ENCODE data around the gene SUN3. TPM values are rescaled to one million over a fixed set of nuclear protein-coding genes. Genes with fewer than 3 reads are reported as not detected.

SUN3 gene
- total and polyA plus RNA-seq, 2 of the 13 experiments (the other 11 are each of a cell fraction or from before 2014, with no cell fraction given): not detected

- FAIRE-seq (no peak), ATAC-seq (no peak), DNase-seq (ENCODE audit: low spot score) (no peak)
- Histone ChIP-seq H3K79me2 (ENCODE audit: insufficient read depth, low read length) (no peaks in the 10 kb centered on the region), H3K27me3 (ENCODE audit: control insufficient read depth in 1 of 2, insufficient read depth in 2 of 2, low read length in 2 of 2) (peaks cover 0 to 9% of the 10 kb centered on the region in 2 experiments; a peak in 2 of 5 replicates), H3K4me1 (ENCODE audit: insufficient read depth, low read length) (peaks cover 7% of the 10 kb centered on the region), H2AFZ (ENCODE audit: low read length) (no peak overlapping the region), H3K4me3 (replicated peaks in 1 of 3; ENCODE audit: insufficient read depth in 1 of 3, low read depth in 2 of 3, low read length in 3 of 3) (no peak overlapping the region), H3K9ac (ENCODE audit: insufficient read depth, low read depth, low read length) (no peak overlapping the region), H4K20me1 (ENCODE audit: insufficient read depth, low read length) (no peaks in the 10 kb centered on the region), H3K9me3 (ENCODE audit: low read length) (no peaks in the 10 kb centered on the region), H3K27ac (ENCODE audit: extremely low read length, insufficient read depth, low read length) (no peak overlapping the region), H3K4me2 (ENCODE audit: low read depth, low read length) (no peak overlapping the region), H3K36me3 (replicated peaks in 1 of 2; ENCODE audit: control insufficient read depth in 1 of 2, insufficient read depth in 2 of 2, low read length in 2 of 2) (no peaks in the 10 kb centered on the region)
- WGBS (ENCODE audit: low lambda C conversion rate): 0% methylated on average over 2 of the region's 2 CpGs
- CTCF ChIA-PET (ENCODE audit: low intra/inter-chr PET ratio, low total read pairs): no interaction called here
- POLR2A ChIA-PET: no interaction called here
- no peak for TF ChIP-seq NFKBIZ (CRISPR knock-in tag; IDR thresholded peaks at IDR 0.05)
- no peak for TF ChIP-seq MYNN (CRISPR knock-in tag; IDR thresholded peaks at IDR 0.05; ENCODE audit: low read depth)
- no peak for TF ChIP-seq SNAPC2 (CRISPR knock-in tag; IDR thresholded peaks at IDR 0.05)
- TF ChIP-seq ZKSCAN8 (CRISPR knock-in tag; IDR thresholded peaks at IDR 0.05; ENCODE audit: borderline replicate concordance): no peak
- no peak for TF ChIP-seq SMAD3 (CRISPR knock-in tag; IDR thresholded peaks at IDR 0.05)
- no peak for TF ChIP-seq PRPF4 (IDR thresholded peaks at IDR 0.05; ENCODE audit: low read depth, low read length, poor library complexity, severe bottlenecking)
- TF ChIP-seq PBX3 (CRISPR knock-in tag; IDR thresholded peaks at IDR 0.05; ENCODE audit: borderline replicate concordance): no peak
- no peak for TF ChIP-seq NCOA1 (CRISPR knock-in tag; IDR thresholded peaks at IDR 0.05)
- no peak for TF ChIP-seq ZNF317 (CRISPR knock-in tag; IDR thresholded peaks at IDR 0.05)
- TF ChIP-seq, protein P1, sequence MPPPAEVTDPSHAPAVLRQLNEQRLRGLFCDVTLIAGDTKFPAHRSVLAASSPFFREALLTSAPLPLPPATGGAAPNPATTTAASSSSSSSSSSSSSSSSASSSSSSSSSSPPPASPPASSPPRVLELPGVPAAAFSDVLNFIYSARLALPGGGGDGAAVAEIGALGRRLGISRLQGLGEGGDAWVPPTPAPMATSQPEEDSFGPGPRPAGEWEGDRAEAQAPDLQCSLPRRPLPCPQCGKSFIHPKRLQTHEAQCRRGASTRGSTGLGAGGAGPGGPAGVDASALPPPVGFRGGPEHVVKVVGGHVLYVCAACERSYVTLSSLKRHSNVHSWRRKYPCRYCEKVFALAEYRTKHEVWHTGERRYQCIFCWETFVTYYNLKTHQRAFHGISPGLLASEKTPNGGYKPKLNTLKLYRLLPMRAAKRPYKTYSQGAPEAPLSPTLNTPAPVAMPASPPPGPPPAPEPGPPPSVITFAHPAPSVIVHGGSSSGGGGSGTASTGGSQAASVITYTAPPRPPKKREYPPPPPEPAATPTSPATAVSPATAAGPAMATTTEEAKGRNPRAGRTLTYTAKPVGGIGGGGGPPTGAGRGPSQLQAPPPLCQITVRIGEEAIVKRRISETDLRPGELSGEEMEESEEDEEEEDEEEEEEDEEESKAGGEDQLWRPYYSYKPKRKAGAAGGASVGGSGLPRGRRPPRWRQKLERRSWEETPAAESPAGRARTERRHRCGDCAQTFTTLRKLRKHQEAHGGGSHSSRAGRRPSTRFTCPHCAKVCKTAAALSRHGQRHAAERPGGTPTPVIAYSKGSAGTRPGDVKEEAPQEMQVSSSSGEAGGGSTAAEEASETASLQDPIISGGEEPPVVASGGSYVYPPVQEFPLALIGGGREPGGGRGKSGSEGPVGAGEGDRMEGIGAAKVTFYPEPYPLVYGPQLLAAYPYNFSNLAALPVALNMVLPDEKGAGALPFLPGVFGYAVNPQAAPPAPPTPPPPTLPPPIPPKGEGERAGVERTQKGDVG (CRISPR knock-in tag; IDR thresholded peaks at IDR 0.05; ENCODE audit: borderline replicate concordance): no peak
- TF ChIP-seq MAFK (conservative IDR thresholded peaks at IDR 0.05 in 1 of 2, IDR thresholded peaks at IDR 0.05 in 1 of 2; ENCODE audit: low read length in 2 of 2): no peak
- no peak for TF ChIP-seq CBFB (CRISPR knock-in tag; IDR thresholded peaks at IDR 0.05)
- no peak for TF ChIP-seq NR2C2 (CRISPR knock-in tag; IDR thresholded peaks at IDR 0.05; ENCODE audit: borderline replicate concordance)
- TF ChIP-seq GATAD1 (CRISPR knock-in tag; IDR thresholded peaks at IDR 0.05): no peak
- TF ChIP-seq ZNF572 (CRISPR knock-in tag; IDR thresholded peaks at IDR 0.05): no peak
- TF ChIP-seq IKZF4 (CRISPR knock-in tag; IDR thresholded peaks at IDR 0.05; ENCODE audit: borderline replicate concordance, low read depth, not compliant biosample characterization): no peak
- in situ Hi-C loops (cut with HindIII; ENCODE audit: extremely low pct_ligation_motif_present, low pct_unique_long_range_greater_than_20kb): no loop called here
- no TSS peak for BruUV-seq (replicated peaks)
- intact Hi-C loops (cut with micrococcal nuclease; ENCODE audit: unreplicated experiment): no loop called here
Measured at GRCh38 chr7:48031111-48031510, 2.2 kb upstream of the SUN3 start.

All from HepG2 (cell line).